HUES6 (cell line): ENCODE results near the gene SYT14.
"Not testable (repeated sequence)": the region's sequence is repeated elsewhere in the genome, so short reads cannot be mapped to it uniquely, and the experiment has no call there.

Experiments
- H3K27ac ChIP-seq: 2 replicates; pipeline ENCODE4 v1.7.0; 2013; ENCODE audit warnings: low read depth, mild to moderate bottlenecking, low read length, inconsistent platforms
- H3K27me3 ChIP-seq: 2 replicates; pipeline ENCODE4 v1.6.1; 2013; ENCODE audit warnings: low read length; ENCODE audit not compliant: control insufficient read depth, insufficient read depth
- H3K36me3 ChIP-seq: 2 replicates; pipeline ENCODE4 v1.6.1; 2013; ENCODE audit warnings: low read length; ENCODE audit not compliant: control insufficient read depth, insufficient read depth
- H3K4me1 ChIP-seq: 2 replicates; pipeline ENCODE4 v1.6.1; 2013; ENCODE audit warnings: low read length; ENCODE audit not compliant: control insufficient read depth, insufficient read depth
- H3K4me3 ChIP-seq: 2 replicates; pipeline ENCODE4 v1.5.1; 2013; ENCODE audit warnings: low read depth, low read length
- H3K9ac ChIP-seq: one replicate; pipeline ENCODE4 v1.6.1; 2013; ENCODE audit warnings: mild to moderate bottlenecking, low read length
- H3K9me3 ChIP-seq: 2 replicates; pipeline ENCODE4 v1.6.1; 2013; ENCODE audit warnings: low read depth, low read length; ENCODE audit not compliant: control insufficient read depth, insufficient read depth

SYT14 gene

DNA sequence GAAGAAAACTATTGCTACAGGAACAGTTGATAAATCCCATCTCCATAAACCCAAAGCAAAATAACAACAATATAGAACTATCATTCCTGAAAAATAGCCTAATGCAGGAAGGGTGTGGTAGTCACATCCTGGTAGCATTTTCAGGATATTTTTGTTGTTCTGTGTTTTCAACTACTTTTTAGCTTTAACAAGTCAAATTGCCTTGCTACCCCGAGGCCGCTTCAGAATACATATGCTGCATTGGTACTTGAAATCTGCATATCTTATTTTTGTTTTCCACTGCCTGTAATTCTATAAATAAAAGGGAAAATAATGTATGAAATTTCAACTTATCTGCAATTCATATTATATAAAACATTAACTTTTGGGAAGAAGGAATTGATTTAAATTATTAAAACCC lies 36.8 kb upstream of the SYT14 start:
- Histone ChIP-seq H3K4me1 (no peaks in the 10 kb centered on the region), H3K9ac (no peak overlapping the region), H3K4me3 (no peak overlapping the region), H3K27ac (no peak overlapping the region), H3K36me3 (no peaks in the 10 kb centered on the region), H3K27me3 (no peaks in the 10 kb centered on the region), H3K9me3 (no peaks in the 10 kb centered on the region)

DNA sequence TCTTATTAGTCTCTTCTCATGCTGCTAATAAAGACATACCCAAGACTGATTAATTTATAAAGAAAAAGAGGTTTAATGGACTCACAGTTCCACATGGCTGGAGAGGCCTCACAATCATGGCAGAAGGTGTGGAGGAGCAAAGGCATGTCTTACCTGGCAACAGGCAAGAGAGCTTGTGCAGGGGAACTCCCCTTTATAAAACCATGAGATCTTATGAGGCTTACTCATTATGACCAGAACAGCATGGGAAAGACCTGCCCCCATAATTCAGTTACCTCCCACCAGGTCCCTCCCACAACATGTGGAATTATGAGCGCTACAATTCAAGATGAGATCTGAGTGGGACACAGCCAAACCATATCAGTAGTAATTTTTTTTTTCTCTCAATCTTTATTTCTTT lies 33.2 kb upstream of the SYT14 start:
- not testable (repeated sequence) for H3K9me3 ChIP-seq, H3K4me1 ChIP-seq, H3K36me3 ChIP-seq, H3K27ac ChIP-seq, H3K27me3 ChIP-seq, H3K4me3 ChIP-seq, H3K9ac ChIP-seq

DNA sequence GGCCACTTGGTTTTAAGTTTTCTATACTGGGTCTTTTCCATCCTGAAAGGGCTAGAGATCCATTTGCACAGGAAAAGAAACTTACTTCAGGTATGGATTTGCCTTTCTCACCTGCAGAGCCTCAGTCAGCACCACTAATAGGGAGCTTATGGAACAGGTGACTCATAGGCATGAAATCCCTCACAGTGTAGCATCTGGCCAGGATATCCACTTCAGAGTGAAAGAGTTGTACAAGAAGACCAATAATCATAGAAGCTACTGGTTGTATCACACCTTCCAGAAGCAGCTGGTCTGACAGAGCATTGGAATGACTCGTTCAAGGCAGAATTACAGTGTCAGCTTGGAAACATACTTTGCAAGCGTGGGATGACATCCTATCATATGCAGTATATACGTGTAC lies 26.3 kb upstream of the SYT14 start:
- Histone ChIP-seq H3K4me1 (no peaks in the 10 kb centered on the region), H3K36me3 (no peaks in the 10 kb centered on the region), H3K4me3 (no peak overlapping the region), H3K9me3 (no peaks in the 10 kb centered on the region), H3K9ac (no peak overlapping the region), H3K27ac (no peak overlapping the region), H3K27me3 (no peaks in the 10 kb centered on the region)

DNA sequence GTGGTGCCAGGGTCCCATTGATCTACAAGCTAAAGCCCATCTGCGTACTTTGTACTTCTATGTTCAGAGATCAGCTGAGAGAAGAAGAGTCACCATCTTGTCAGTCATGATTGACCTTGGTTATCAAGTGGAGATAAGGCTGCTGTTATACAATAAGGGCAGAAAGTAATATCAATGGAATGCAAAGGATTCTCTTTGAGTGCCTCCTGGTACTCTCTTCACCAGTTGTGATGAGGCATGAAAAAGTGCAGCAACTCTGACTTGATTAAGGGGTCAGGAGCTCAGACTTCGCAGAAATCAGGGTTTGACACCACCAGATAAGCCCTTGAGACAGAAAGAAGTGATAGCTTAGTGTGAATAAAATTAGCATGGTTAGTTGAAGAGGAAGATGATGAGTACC lies 25.7 kb upstream of the SYT14 start:
- Histone ChIP-seq H3K9ac (no peak overlapping the region), H3K4me1 (no peaks in the 10 kb centered on the region), H3K4me3 (no peak overlapping the region), H3K27me3 (no peaks in the 10 kb centered on the region), H3K9me3 (no peaks in the 10 kb centered on the region), H3K36me3 (no peaks in the 10 kb centered on the region), H3K27ac (no peak overlapping the region)

DNA sequence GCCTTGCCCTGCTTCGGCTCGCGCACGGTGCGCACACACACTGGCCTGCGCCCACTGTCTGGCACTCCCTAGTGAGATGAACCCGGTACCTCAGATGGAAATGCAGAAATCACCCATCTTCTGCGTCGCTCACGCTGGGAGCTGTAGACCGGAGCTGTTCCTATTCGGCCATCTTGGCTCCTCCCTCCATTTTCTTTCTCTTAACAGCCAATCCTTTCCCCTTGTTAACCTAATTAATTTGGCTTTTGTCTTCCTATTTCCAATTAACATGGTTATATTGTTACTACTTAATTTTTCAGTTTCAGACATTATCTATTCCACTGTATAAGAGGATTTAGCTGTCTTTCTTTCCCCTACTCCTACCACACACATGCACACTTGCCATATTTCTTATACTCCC lies 18.4 kb upstream of the SYT14 start:
- H3K9ac ChIP-seq, H3K9me3 ChIP-seq: not testable (repeated sequence)

DNA sequence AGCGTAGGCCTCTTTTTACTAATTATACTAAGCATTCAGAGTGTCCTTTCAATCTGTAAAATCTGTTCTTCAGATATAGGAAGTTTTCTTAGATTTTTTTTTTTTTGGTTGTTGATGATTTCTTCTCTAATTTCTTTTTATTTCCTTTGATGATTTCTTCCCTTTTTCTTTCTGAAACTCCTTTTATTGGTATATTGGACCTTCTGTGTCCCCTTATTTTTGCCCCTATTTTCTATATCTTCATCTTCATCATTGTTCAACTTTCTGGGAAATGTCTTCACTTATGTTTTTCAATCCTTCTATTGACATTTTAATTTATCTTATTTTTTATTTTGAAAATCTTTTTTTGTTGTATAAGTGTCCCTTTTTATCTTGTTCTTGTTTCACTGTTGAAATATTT lies 17.2 kb upstream of the SYT14 start:
- Histone ChIP-seq H3K27ac (no peak overlapping the region), H3K9me3 (peaks cover 7% of the 10 kb centered on the region; the same call in 1 of the 2 replicates), H3K36me3 (no peaks in the 10 kb centered on the region), H3K9ac (no peak overlapping the region), H3K4me1 (no peaks in the 10 kb centered on the region), H3K27me3 (no peaks in the 10 kb centered on the region), H3K4me3 (no peak overlapping the region)

More for the DNA sequence above, 18.4 kb upstream of the SYT14 start:
- H3K36me3 ChIP-seq, H3K27ac ChIP-seq, H3K27me3 ChIP-seq, H3K4me1 ChIP-seq: not testable (repeated sequence)
- 0 out of 2 replicates have a peak overlapping the region, but pooled peaks have one; percentile 6 for H3K4me3 ChIP-seq

DNA sequence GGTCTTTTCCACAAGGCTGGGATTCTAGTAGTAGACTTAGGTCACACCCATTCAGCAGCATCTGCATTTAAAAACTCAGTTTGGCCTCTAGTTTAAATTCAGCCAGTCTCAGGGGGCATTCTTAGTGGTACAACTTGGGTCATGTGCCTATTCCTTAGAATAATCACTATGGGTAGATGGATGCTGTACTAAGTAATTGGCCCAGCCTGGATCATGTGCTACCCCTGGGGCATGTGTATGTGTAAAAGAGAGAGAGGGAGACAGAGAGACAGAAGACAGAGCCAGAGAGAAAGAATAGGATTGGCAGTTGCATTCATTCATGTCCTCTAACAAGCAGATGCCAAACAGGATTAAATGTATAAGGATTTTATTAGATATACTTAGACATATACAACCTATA lies 13.6 kb upstream of the SYT14 start:
- Histone ChIP-seq H3K27ac (no peak overlapping the region), H3K9ac (no peak overlapping the region), H3K27me3 (no peaks in the 10 kb centered on the region), H3K36me3 (no peaks in the 10 kb centered on the region), H3K4me3 (no peak overlapping the region), H3K9me3 (peaks cover 7% of the 10 kb centered on the region; the same call in 1 of the 2 replicates), H3K4me1 (no peaks in the 10 kb centered on the region)

DNA sequence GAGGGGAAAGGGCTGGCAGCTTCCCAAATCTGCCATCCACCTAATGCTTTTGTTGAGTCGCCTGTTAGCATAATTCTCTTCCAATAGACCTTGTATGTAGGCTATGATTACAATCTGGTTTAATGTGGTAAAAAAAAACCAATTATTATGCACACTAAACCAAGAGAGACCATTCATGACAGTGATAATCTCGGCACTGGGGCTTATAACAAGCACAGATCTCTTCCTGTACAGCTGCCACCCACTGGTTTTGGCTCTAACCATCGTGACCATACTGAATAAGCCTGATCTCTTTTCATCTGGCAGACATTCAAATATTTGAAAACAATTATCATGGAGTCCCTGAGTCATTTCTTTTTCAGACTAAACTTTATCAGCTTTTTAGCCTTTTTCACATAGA lies 12.0 kb upstream of the SYT14 start:
- no peaks in the 10 kb centered on the region for H3K4me1 ChIP-seq
- no peak overlapping the region for H3K9ac ChIP-seq
- no peak overlapping the region for H3K4me3 ChIP-seq
- H3K9me3 ChIP-seq = no peaks in the 10 kb centered on the region; the same call in 1 of the 2 replicates
- no peaks in the 10 kb centered on the region for H3K36me3 ChIP-seq
- H3K27me3 ChIP-seq = no peaks in the 10 kb centered on the region
- H3K27ac ChIP-seq = no peak overlapping the region

DNA sequence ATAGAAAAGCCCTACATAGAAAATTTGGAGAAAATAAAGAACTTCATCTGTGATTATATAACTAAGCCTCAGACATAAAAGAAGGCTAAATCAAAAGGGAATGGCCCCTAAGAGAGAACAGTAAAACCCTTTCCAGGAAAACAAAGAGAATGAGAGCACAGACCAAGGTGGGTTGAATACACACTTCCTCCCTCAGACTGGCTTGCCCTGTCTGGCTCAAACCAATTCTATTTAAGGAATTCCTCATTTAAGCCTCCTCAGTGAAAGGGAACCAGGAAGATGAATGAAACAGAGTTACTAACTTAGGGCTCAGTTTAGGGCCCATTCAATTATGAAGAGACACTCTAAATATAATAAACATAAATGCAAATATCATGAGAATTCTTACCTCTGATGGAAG lies 10.6 kb upstream of the SYT14 start:
- Histone ChIP-seq H3K9ac (no peak overlapping the region), H3K27ac (no peak overlapping the region), H3K36me3 (no peaks in the 10 kb centered on the region), H3K9me3 (no peaks in the 10 kb centered on the region), H3K4me1 (no peaks in the 10 kb centered on the region), H3K27me3 (no peaks in the 10 kb centered on the region), H3K4me3 (no peak overlapping the region)

DNA sequence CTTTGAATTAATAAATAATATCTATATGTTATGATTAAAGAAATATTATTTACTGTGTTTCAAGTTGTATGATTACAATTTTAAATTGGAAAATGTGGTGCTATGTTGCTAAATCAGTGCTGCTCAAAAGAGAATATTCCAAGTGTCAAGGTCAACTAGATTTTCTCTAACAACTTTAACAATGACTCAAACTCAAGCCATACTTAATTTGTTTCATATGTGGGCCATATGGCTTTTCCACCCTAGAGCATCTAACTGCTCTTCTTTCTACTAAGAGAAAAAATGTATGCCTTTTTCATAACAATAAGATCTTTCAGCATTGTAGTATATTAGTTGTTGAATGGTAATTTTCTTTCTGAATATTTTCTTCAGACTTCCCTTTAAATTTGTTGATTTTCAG lies 8.3 kb upstream of the SYT14 start:
- Histone ChIP-seq H3K36me3 (no peaks in the 10 kb centered on the region), H3K27ac (no peak overlapping the region), H3K27me3 (no peaks in the 10 kb centered on the region; the same call in 1 of the 2 replicates), H3K4me3 (no peak overlapping the region), H3K9ac (no peak overlapping the region), H3K9me3 (no peaks in the 10 kb centered on the region), H3K4me1 (no peaks in the 10 kb centered on the region)

DNA sequence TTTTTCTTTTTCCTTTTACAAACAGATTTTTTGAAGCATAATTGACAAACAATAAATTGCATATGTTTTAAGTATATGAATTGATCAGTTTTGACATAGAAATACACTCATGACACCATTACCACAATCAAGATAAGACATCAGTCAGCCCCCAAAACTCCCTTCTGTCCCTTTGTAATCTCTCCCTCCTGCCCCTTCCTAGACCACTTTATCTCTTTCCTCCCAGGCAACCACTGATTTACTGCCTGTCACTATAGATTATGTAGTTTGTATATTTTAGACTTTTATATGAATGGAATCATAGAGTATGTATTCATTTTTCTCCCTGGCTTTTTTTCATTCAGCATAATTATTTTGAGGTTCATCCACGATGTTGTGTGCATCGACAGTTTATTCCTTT lies 6.9 kb upstream of the SYT14 start:
- H3K4me3 ChIP-seq = no peak overlapping the region
- no peak overlapping the region for H3K9ac ChIP-seq
- no peaks in the 10 kb centered on the region for H3K36me3 ChIP-seq
- no peaks in the 10 kb centered on the region for H3K9me3 ChIP-seq
- no peaks in the 10 kb centered on the region for H3K4me1 ChIP-seq
- H3K27ac ChIP-seq = no peak overlapping the region
- no peaks in the 10 kb centered on the region; the same call in 1 of the 2 replicates for H3K27me3 ChIP-seq

DNA sequence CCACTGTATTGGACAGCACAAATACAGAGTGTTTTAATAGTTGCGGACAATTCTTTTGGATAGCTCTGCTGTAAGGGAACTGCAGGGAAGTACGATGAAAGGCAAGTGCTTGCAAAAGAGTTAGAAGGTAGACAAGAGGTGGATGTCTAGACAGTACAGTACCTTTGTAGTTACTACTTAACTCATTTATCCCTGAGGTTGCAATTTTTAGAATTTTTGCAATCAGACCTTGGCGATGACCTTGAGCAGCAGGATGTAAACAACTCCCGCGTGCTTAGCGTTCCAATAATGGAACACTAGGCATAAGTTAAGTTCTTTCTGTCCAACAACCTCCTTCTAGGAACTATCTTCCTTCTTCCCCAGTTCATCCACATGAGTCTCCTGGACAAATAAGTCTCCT lies 1.9 kb upstream of the SYT14 start:
- Histone ChIP-seq H3K4me3 (no peak overlapping the region), H3K27me3 (peaks cover 16% of the 10 kb centered on the region; the same call in 1 of the 2 replicates), H3K9me3 (no peaks in the 10 kb centered on the region), H3K4me1 (peaks cover 13% of the 10 kb centered on the region), H3K9ac (no peak overlapping the region), H3K36me3 (no peaks in the 10 kb centered on the region), H3K27ac (no peak overlapping the region)
